GM23338 (cell line): ENCODE results near the gene KCMF1. TPM values are rescaled to one million over a fixed set of nuclear protein-coding genes. Genes with fewer than 3 reads are reported as not detected.

Source experiments
- ATAC-seq: fragments of 200-7000 bp; cut with Tn5 transposase; 3 replicates; pipeline ENCODE4 v1.9.1; 2020
- DNase-seq: peaks from one replicate; pipeline ENCODE4 v3.0.0-alpha.2; 2015; ENCODE audit warnings: low spot score
- H2AFZ ChIP-seq: fragments of 200-600 bp; sonication (generic); 2 replicates; pipeline ENCODE4 v1.8.0; 2016; ENCODE audit warnings: antibody characterized with exemption, mild to moderate bottlenecking, moderate library complexity
- H3F3A ChIP-seq: fragments of 200-600 bp; sonication (generic); replicated peaks from 2 replicates; pipeline ENCODE4 v1.8.0; 2017; ENCODE audit warnings: antibody characterized with exemption, mixed run types, low read depth
- H3K27ac ChIP-seq: fragments of 200-600 bp; sonication (generic); 2 replicates; pipeline ENCODE4 v1.6.1; 2016; ENCODE audit warnings: low read depth
- H3K27me3 ChIP-seq: fragments of 200-600 bp; sonication (generic); 2 replicates; pipeline ENCODE4 v1.8.0; 2016; ENCODE audit warnings: mild to moderate bottlenecking, mixed run types, moderate library complexity; ENCODE audit not compliant: insufficient read depth
- H3K36me3 ChIP-seq: fragments of 200-600 bp; sonication (generic); 2 replicates; pipeline ENCODE4 v1.8.0; 2016; ENCODE audit warnings: mild to moderate bottlenecking; ENCODE audit not compliant: insufficient read depth
- H3K4me1 ChIP-seq: fragments of 200-600 bp; sonication (generic); 2 replicates; pipeline ENCODE4 v1.8.0; 2016; ENCODE audit warnings: mild to moderate bottlenecking, moderate library complexity; ENCODE audit not compliant: insufficient read depth
- H3K4me2 ChIP-seq: fragments of 200-600 bp; sonication (generic); 2 replicates; pipeline ENCODE4 v1.7.1; 2017; ENCODE audit warnings: mixed run types
- H3K4me3 ChIP-seq: fragments of 200-600 bp; sonication (generic); 2 replicates; pipeline ENCODE4 v1.6.1; 2016; ENCODE audit warnings: mixed run types
- H3K79me2 ChIP-seq: fragments of 200-600 bp; sonication (generic); replicated peaks from 2 replicates; pipeline ENCODE4 v1.8.0; 2017; ENCODE audit warnings: mild to moderate bottlenecking; ENCODE audit not compliant: insufficient read depth
- H3K9me2 ChIP-seq: fragments of 200-600 bp; sonication (generic); 2 replicates; pipeline ENCODE4 v1.8.0; 2017; ENCODE audit not compliant: insufficient read depth
- H4K20me1 ChIP-seq: fragments of 200-600 bp; sonication (generic); replicated peaks from 2 replicates; pipeline ENCODE4 v1.8.0; 2017; ENCODE audit warnings: mild to moderate bottlenecking; ENCODE audit not compliant: insufficient read depth
- H3K27ac Mint-ChIP-seq: 2 replicates; pipeline ENCODE4 v1.8.0; 2020; ENCODE audit warnings: inconsistent platforms, mild to moderate bottlenecking, moderate library complexity, mixed read lengths
- H3K27me3 Mint-ChIP-seq: 3 replicates; pipeline ENCODE4 v1.8.0; 2022; ENCODE audit warnings: low read depth, mild to moderate bottlenecking, moderate library complexity, mixed read lengths, inconsistent platforms; ENCODE audit not compliant: insufficient read depth, poor library complexity
- H3K36me3 Mint-ChIP-seq: 3 replicates; pipeline ENCODE4 v1.8.0; 2021; ENCODE audit warnings: low read depth, mild to moderate bottlenecking, inconsistent platforms, moderate library complexity, mixed read lengths
- H3K4me1 Mint-ChIP-seq: 3 replicates; pipeline ENCODE4 v1.8.0; 2020; ENCODE audit warnings: mild to moderate bottlenecking, inconsistent platforms, mixed read lengths
- H3K4me3 Mint-ChIP-seq: 3 replicates; pipeline ENCODE4 v1.8.0; 2021; ENCODE audit warnings: moderate library complexity, mild to moderate bottlenecking, inconsistent platforms, mixed read lengths
- H3K9me3 Mint-ChIP-seq: 3 replicates; pipeline ENCODE4 v1.8.0; 2020; ENCODE audit warnings: moderate library complexity, mild to moderate bottlenecking, inconsistent platforms, mixed read lengths
- CREB1 ChIP-seq: fragments of 250-450 bp; sonication (Bioruptor Pico); IDR thresholded peaks from 2 replicates; pipeline ENCODE4 v1.5.0; 2020; ENCODE audit warnings: low read depth, mild to moderate bottlenecking, moderate library complexity
- CTCF ChIP-seq, 2 experiments: fragments of 200-600 bp in 1 of 2; sonication (generic) in 1 of 2; conservative IDR thresholded peaks; 2 replicates each; pipeline versions ENCODE4 v1.5.1 to v1.6.1; 2016 to 2017; ENCODE audit warnings: antibody characterized with exemption in 2 of 2, low read depth in 2 of 2, mild to moderate bottlenecking in 2 of 2, moderate library complexity in 1 of 2
- ETS1 ChIP-seq: IDR thresholded peaks from 2 replicates; pipeline ENCODE4 v1.6.1; 2016; ENCODE audit warnings: antibody characterized with exemption
- EZH2 ChIP-seq: fragments of 200-600 bp; sonication (generic); IDR thresholded peaks from one replicate; pipeline ENCODE4 v1.8.0; 2017; ENCODE audit warnings: antibody characterized with exemption, mild to moderate bottlenecking, low read depth; ENCODE audit not compliant: unreplicated experiment
- EZH2phosphoT487 ChIP-seq: fragments of 200-600 bp; sonication (generic); IDR thresholded peaks from one replicate; pipeline ENCODE4 v1.8.1; 2018; ENCODE audit warnings: antibody characterized with exemption; ENCODE audit not compliant: unreplicated experiment
- JUNB ChIP-seq: IDR thresholded peaks from one replicate; pipeline ENCODE4 v1.6.1; 2016; ENCODE audit warnings: antibody characterized with exemption; ENCODE audit not compliant: unreplicated experiment
- NANOG ChIP-seq: IDR thresholded peaks from 2 replicates; pipeline ENCODE4 v1.6.1; 2016; ENCODE audit warnings: antibody characterized with exemption, borderline replicate concordance
- POLR2AphosphoS5 ChIP-seq: IDR thresholded peaks from 2 replicates; pipeline ENCODE4 v1.6.1; 2016; ENCODE audit warnings: antibody characterized with exemption, low read depth
- REST ChIP-seq: IDR thresholded peaks from one replicate; pipeline ENCODE4 v1.6.1; 2018; ENCODE audit warnings: antibody characterized with exemption; ENCODE audit not compliant: unreplicated experiment
- STAT1 ChIP-seq: IDR thresholded peaks from one replicate; pipeline ENCODE4 v1.6.1; 2016; ENCODE audit warnings: antibody characterized with exemption; ENCODE audit not compliant: unreplicated experiment
- ZNF462 ChIP-seq: fragments of 250-450 bp; sonication (Bioruptor Pico); IDR thresholded peaks from 2 replicates; pipeline ENCODE4 v1.5.0; 2020; ENCODE audit warnings: mild to moderate bottlenecking, moderate library complexity
- polyA plus RNA-seq: library from polyadenylated mRNA; unstranded; fragments of >200 nt; fragmentation: Nextera tagmentation; extraction: Ambion mirVana; gene quantifications from 2 replicates; pipeline ENCODE4 v1.2.1, GENCODE V29; 2016
- total RNA-seq: library from RNA; depleted of rRNA; stranded (reverse); fragments of >200 nt; shearing (Covaris generic); gene quantifications from 2 replicates; pipeline ENCODE4 v1.2.3, GENCODE V29; 2014

The KCMF1 gene
- total and polyA plus RNA-seq, 2 experiments from 2014 or later = 29.3 to 120 TPM

DNA sequence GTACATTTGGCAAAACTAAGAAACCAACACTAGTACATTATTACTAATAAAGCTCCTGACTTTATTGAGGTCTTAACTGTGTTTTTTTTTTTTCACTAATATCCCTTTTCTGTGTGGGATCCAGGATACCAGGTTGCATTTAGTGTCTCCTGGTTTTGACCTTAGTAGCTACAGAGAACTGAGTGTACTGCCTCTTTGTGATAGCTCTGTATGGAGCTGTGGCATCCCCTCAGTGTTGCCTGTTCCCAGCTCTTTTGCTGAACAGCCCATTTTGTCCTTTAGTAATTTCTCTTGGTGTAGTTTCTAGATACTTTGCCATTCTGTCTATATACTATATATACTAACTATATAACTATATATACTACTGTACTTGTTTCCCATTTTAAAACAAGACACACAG is 31.6 kb downstream of the KCMF1 start (continued):
- TF ChIP-seq ZNF462 (CRISPR knock-in tag) = no peak
- no peak for TF ChIP-seq NANOG
- TF ChIP-seq ETS1 = no peak
- no peak for TF ChIP-seq CREB1
- no peak for TF ChIP-seq EZH2

GRCh38 chr2:85008252-85008651 is 37.3 kb downstream of the KCMF1 start:
- DNase-seq (no peak), ATAC-seq (no peak)
- H3K27ac ChIP-seq = peak overlapping the region; percentile 58; the same call in 1 of the 2 replicates
- H4K20me1 ChIP-seq = peaks cover 69% of the 10 kb centered on the region
- Mint-ChIP-seq H3K4me3 (no peak overlapping the region), H3K36me3 (peaks cover 40% of the 10 kb centered on the region), H3K4me1 (peaks cover 34% of the 10 kb centered on the region), H3K27ac (no peak overlapping the region), H3K9me3 (peaks cover 4% of the 10 kb centered on the region; the same call in 2 of the 3 replicates), H3K27me3 (no peaks in the 10 kb centered on the region)
- peaks cover 5% of the 10 kb centered on the region; the same call in 1 of the 2 replicates for H3K9me2 ChIP-seq
- peaks cover 36% of the 10 kb centered on the region for H3K4me1 ChIP-seq
- H3K79me2 ChIP-seq = peaks cover 98% of the 10 kb centered on the region
- H3K27me3 ChIP-seq = no peaks in the 10 kb centered on the region
- H3F3A ChIP-seq = peaks cover 26% of the 10 kb centered on the region
- H2AFZ ChIP-seq = no peak overlapping the region
- peaks cover 11% of the 10 kb centered on the region for H3K36me3 ChIP-seq
- no peak overlapping the region for H3K4me3 ChIP-seq
- no peak overlapping the region; the same call in 1 of the 2 replicates for H3K4me2 ChIP-seq
- TF ChIP-seq EZH2 = no peak
- no peak for TF ChIP-seq CTCF (conservative IDR thresholded peaks at IDR 0.05; ENCODE audit: low read depth in 2 of 2)
- TF ChIP-seq POLR2AphosphoS5 = no peak
- no peak for TF ChIP-seq STAT1
- TF ChIP-seq CREB1 = no peak
- TF ChIP-seq JUNB = no peak
- no peak for TF ChIP-seq ETS1
- TF ChIP-seq NANOG = no peak
- no peak for TF ChIP-seq EZH2phosphoT487
- no peak for TF ChIP-seq REST
